Esophagus squamous epithelium (tissue), 4 donors: ENCODE measurements around the gene MRPL51.

Source experiments
- CTCF ChIP-seq, 6 experiments: fragments of 450-650 bp in 4 of 6; fragments of 200-600 bp in 2 of 6; sonication (generic) in 2 of 6; IDR thresholded peaks; one replicate each; pipeline ENCODE4 v1.5.1; 2016 to 2019; ENCODE audit warnings: antibody characterized with exemption in 6 of 6, mild to moderate bottlenecking in 4 of 6, moderate library complexity in 4 of 6
- POLR2A ChIP-seq, 4 donors: fragments of 450-650 bp; IDR thresholded peaks; one replicate each; pipeline ENCODE4 v1.6.1; 2017; ENCODE audit warnings: antibody characterized with exemption in 4 of 4, mild to moderate bottlenecking in 4 of 4, moderate library complexity in 3 of 4

DNA sequence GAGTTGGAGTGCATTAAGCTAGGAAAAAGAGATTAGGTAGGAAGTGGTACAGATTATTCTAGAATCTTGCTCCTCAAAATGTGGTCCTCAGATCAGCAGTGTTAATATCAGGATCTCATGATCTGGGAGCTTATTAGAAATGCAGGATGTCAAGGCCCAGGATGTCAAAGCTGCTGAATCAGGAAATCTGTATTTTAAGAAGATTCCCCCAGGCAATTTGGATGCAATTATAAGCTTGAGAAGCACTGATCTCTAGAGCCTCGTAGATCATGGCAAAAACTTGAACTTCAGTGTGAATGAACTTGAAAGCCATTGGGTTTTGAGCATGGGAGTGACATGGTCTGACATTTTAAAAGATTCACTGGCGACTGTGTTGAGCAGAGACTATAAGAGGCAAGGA is 7.4 kb upstream of the MRPL51 start:
- TF ChIP-seq CTCF (IDR thresholded peaks at IDR 0.05) (no peak), POLR2A (IDR thresholded peaks at IDR 0.05) (no peak)
